Measurements from ENCODE around the gene CNTNAP3.
"Not testable (repeated sequence)": the region's sequence is repeated elsewhere in the genome, so short reads cannot be mapped to it uniquely, and the experiment has no call there.

The CNTNAP3 gene

GRCh38 chr9:39078621-39079256, 209.2 kb downstream of the CNTNAP3 start:
- TF ChIP-seq CTCF (IDR thresholded peaks at IDR 0.05; ENCODE audit: poor library complexity, severe bottlenecking): peak; percentile 22
- not testable (repeated sequence) for H3K4me3 ChIP-seq (ENCODE audit: severe bottlenecking)
- peak; percentile 89 for ATAC-seq (ENCODE audit: low read depth)

GRCh38 chr9:39073537-39073936, 214.4 kb downstream of the CNTNAP3 start:
- not testable (repeated sequence) for DNase-seq (ENCODE audit: low spot score); ATAC-seq (ENCODE audit: low read depth); H3K4me1 ChIP-seq (ENCODE audit: insufficient read depth, poor library complexity, severe bottlenecking); H3K36me3 ChIP-seq (ENCODE audit: low read depth); H3K4me3 ChIP-seq (ENCODE audit: severe bottlenecking); H3K27me3 ChIP-seq (ENCODE audit: insufficient read depth, poor library complexity, severe bottlenecking); H3K9me3 ChIP-seq (ENCODE audit: severe bottlenecking); H3K27ac ChIP-seq (ENCODE audit: poor library complexity, severe bottlenecking)

More at GRCh38 chr9:39078621-39079256, 209.2 kb downstream of the CNTNAP3 start:
- not testable (repeated sequence) for H3K27me3 ChIP-seq (ENCODE audit: insufficient read depth, poor library complexity, severe bottlenecking); H3K27ac ChIP-seq (ENCODE audit: poor library complexity, severe bottlenecking); H3K36me3 ChIP-seq (ENCODE audit: low read depth); H3K4me1 ChIP-seq (ENCODE audit: insufficient read depth, poor library complexity, severe bottlenecking); H3K9me3 ChIP-seq (ENCODE audit: severe bottlenecking); DNase-seq (ENCODE audit: low spot score)

- not testable (repeated sequence) for ATAC-seq (ENCODE audit: low read depth); H3K27ac ChIP-seq (ENCODE audit: poor library complexity, severe bottlenecking); H3K27me3 ChIP-seq (ENCODE audit: insufficient read depth, poor library complexity, severe bottlenecking); H3K4me3 ChIP-seq (ENCODE audit: severe bottlenecking); H3K36me3 ChIP-seq (ENCODE audit: low read depth); DNase-seq (ENCODE audit: low spot score); H3K4me1 ChIP-seq (ENCODE audit: insufficient read depth, poor library complexity, severe bottlenecking); H3K9me3 ChIP-seq (ENCODE audit: severe bottlenecking)
Measured at GRCh38 chr9:39067683-39068082, 220.3 kb downstream of the CNTNAP3 start.

GRCh38 chr9:39062966-39063365, 225.0 kb downstream of the CNTNAP3 start:
- not testable (repeated sequence) for H3K9me3 ChIP-seq (ENCODE audit: severe bottlenecking); H3K27ac ChIP-seq (ENCODE audit: poor library complexity, severe bottlenecking); DNase-seq (ENCODE audit: low spot score); H3K4me3 ChIP-seq (ENCODE audit: severe bottlenecking); H3K27me3 ChIP-seq (ENCODE audit: insufficient read depth, poor library complexity, severe bottlenecking); H3K4me1 ChIP-seq (ENCODE audit: insufficient read depth, poor library complexity, severe bottlenecking); H3K36me3 ChIP-seq (ENCODE audit: low read depth); ATAC-seq (ENCODE audit: low read depth)

- H3K27me3 ChIP-seq (ENCODE audit: insufficient read depth, poor library complexity, severe bottlenecking); H3K9me3 ChIP-seq (ENCODE audit: severe bottlenecking); DNase-seq (ENCODE audit: low spot score); H3K4me1 ChIP-seq (ENCODE audit: insufficient read depth, poor library complexity, severe bottlenecking); ATAC-seq (ENCODE audit: low read depth); H3K27ac ChIP-seq (ENCODE audit: poor library complexity, severe bottlenecking); H3K4me3 ChIP-seq (ENCODE audit: severe bottlenecking); H3K36me3 ChIP-seq (ENCODE audit: low read depth): not testable (repeated sequence)
Measured at GRCh38 chr9:39054453-39054852, 233.5 kb downstream of the CNTNAP3 start.

GRCh38 chr9:39046833-39047232, 241.1 kb downstream of the CNTNAP3 start:
- H3K27ac ChIP-seq (ENCODE audit: poor library complexity, severe bottlenecking); H3K27me3 ChIP-seq (ENCODE audit: insufficient read depth, poor library complexity, severe bottlenecking); H3K4me3 ChIP-seq (ENCODE audit: severe bottlenecking); H3K9me3 ChIP-seq (ENCODE audit: severe bottlenecking); DNase-seq (ENCODE audit: low spot score); H3K36me3 ChIP-seq (ENCODE audit: low read depth); H3K4me1 ChIP-seq (ENCODE audit: insufficient read depth, poor library complexity, severe bottlenecking); ATAC-seq (ENCODE audit: low read depth): not testable (repeated sequence)

- not testable (repeated sequence) for H3K4me1 ChIP-seq (ENCODE audit: insufficient read depth, poor library complexity, severe bottlenecking); DNase-seq (ENCODE audit: low spot score); H3K27ac ChIP-seq (ENCODE audit: poor library complexity, severe bottlenecking); H3K27me3 ChIP-seq (ENCODE audit: insufficient read depth, poor library complexity, severe bottlenecking); ATAC-seq (ENCODE audit: low read depth); H3K9me3 ChIP-seq (ENCODE audit: severe bottlenecking); H3K4me3 ChIP-seq (ENCODE audit: severe bottlenecking); H3K36me3 ChIP-seq (ENCODE audit: low read depth)
Measured at GRCh38 chr9:39042352-39042803, 245.6 kb downstream of the CNTNAP3 start.

GRCh38 chr9:39041774-39042173, 246.2 kb downstream of the CNTNAP3 start:
- not testable (repeated sequence) for H3K4me3 ChIP-seq (ENCODE audit: severe bottlenecking); DNase-seq (ENCODE audit: low spot score); ATAC-seq (ENCODE audit: low read depth); H3K27me3 ChIP-seq (ENCODE audit: insufficient read depth, poor library complexity, severe bottlenecking); H3K9me3 ChIP-seq (ENCODE audit: severe bottlenecking); H3K27ac ChIP-seq (ENCODE audit: poor library complexity, severe bottlenecking); H3K4me1 ChIP-seq (ENCODE audit: insufficient read depth, poor library complexity, severe bottlenecking); H3K36me3 ChIP-seq (ENCODE audit: low read depth)

- not testable (repeated sequence) for H3K36me3 ChIP-seq (ENCODE audit: low read depth); H3K4me3 ChIP-seq (ENCODE audit: severe bottlenecking); H3K27ac ChIP-seq (ENCODE audit: poor library complexity, severe bottlenecking); H3K27me3 ChIP-seq (ENCODE audit: insufficient read depth, poor library complexity, severe bottlenecking); ATAC-seq (ENCODE audit: low read depth); DNase-seq (ENCODE audit: low spot score); H3K9me3 ChIP-seq (ENCODE audit: severe bottlenecking); H3K4me1 ChIP-seq (ENCODE audit: insufficient read depth, poor library complexity, severe bottlenecking)
Measured at GRCh38 chr9:39039148-39039547, 248.8 kb downstream of the CNTNAP3 start.

GRCh38 chr9:39038221-39038620, 249.7 kb downstream of the CNTNAP3 start:
- not testable (repeated sequence) for H3K36me3 ChIP-seq (ENCODE audit: low read depth); H3K27me3 ChIP-seq (ENCODE audit: insufficient read depth, poor library complexity, severe bottlenecking); H3K4me3 ChIP-seq (ENCODE audit: severe bottlenecking); H3K9me3 ChIP-seq (ENCODE audit: severe bottlenecking); H3K27ac ChIP-seq (ENCODE audit: poor library complexity, severe bottlenecking); DNase-seq (ENCODE audit: low spot score); H3K4me1 ChIP-seq (ENCODE audit: insufficient read depth, poor library complexity, severe bottlenecking); ATAC-seq (ENCODE audit: low read depth)

GRCh38 chr9:39033849-39034248, 254.1 kb downstream of the CNTNAP3 start:
- H3K9me3 ChIP-seq (ENCODE audit: severe bottlenecking); H3K27me3 ChIP-seq (ENCODE audit: insufficient read depth, poor library complexity, severe bottlenecking); H3K4me3 ChIP-seq (ENCODE audit: severe bottlenecking); DNase-seq (ENCODE audit: low spot score); ATAC-seq (ENCODE audit: low read depth); H3K4me1 ChIP-seq (ENCODE audit: insufficient read depth, poor library complexity, severe bottlenecking); H3K36me3 ChIP-seq (ENCODE audit: low read depth); H3K27ac ChIP-seq (ENCODE audit: poor library complexity, severe bottlenecking): not testable (repeated sequence)
